ENCODE results near the gene RIC8A.

DNA sequence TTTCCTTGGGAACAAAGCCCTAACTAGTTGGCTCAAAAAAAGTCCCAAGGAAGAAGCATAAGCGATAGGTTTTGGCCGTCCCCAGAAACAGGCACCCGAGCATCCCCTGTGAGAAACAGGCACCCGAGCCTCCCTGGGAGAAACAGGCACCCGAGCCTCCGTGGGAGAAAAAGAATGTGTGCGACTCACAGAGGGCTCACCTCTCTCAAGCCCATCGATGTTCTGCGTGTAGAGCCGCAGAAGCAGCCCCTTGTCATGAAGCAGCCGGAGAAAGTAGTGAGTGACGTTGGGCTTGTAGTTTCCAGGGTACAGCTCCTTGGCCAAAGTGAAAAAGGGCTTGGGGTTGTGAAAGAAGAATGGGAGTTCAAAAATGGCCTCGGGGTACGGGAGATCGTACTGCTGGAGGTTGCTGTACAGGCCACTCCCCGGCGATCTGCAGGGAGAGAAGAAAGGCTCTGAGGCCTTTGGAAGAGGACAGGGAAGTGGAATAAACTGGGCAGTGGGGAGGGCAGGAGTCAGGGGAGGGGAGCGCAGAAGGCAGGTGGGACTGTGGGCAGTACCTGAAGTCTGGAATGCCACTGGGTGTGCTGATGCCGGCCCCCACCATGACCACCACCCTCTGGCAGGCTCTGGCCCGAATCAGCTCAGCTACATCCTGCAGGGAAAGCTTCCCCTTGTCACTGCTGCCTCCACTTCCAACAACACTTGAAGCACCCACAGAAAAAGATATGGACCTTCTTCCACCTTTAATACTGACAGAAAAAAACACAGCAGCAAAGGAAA, 25.5 kb downstream of the RIC8A start:
- TF ChIP-seq CTCF (IDR thresholded peaks at IDR 0.05; ENCODE audit: insufficient read depth, low read depth, low read length) (no peak), EZH2 (IDR thresholded peaks at IDR 0.05; ENCODE audit: insufficient read depth, low read length) (no peak)
